CD4-positive, alpha-beta T cell treated with Interleukin-4 for 4 hours (primary cell): ENCODE data around the gene PRDX5.

Experiments
- DNase-seq: peaks from one replicate; pipeline ENCODE4 v3.0.0-alpha.2; 2020

Gene PRDX5

DNA sequence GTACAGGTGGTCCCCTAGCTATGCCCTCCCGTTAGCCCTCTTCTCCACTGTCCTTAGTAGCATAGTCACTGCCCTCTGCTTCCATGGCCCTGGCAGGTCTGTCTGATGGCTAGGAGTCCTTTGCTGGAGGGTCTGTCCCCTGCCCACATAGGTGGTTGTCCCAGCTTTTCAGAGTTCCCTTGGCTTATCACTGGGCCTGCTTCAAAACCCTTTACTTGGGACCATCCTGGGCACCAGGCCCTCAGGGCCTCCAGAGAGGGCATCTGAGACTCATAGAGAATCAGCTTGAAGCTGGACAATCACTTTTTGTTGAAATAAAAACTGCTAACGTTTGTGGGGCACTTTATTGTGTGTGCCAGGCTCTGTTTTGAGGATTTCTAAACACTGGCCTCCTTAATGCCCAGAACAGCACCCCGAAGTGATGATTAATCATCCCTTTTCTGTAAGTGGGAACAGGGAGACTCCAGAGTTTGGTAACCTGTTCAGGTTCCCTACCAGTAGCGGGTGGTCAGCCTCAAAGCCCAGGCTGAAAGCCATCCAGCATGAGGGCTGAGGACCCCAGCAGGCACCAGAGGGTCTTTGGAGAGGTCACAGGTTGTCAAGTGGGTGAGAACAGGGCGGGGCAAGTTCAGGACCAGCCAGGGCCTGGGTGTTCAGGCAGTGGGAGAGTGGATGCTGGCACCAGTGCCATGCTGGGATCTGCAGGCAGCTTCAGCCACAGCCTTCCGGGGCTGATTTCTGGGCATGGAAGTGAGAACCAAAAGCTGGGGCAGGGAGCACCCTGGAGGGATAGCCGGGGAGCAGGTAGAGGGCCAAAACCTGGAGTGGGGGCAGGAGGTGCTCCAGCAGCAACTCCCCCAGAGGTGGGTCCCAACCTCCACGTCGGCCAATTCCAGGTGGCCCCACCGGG, 27.3 kb upstream of the PRDX5 start:
- no peak for DNase-seq

DNA sequence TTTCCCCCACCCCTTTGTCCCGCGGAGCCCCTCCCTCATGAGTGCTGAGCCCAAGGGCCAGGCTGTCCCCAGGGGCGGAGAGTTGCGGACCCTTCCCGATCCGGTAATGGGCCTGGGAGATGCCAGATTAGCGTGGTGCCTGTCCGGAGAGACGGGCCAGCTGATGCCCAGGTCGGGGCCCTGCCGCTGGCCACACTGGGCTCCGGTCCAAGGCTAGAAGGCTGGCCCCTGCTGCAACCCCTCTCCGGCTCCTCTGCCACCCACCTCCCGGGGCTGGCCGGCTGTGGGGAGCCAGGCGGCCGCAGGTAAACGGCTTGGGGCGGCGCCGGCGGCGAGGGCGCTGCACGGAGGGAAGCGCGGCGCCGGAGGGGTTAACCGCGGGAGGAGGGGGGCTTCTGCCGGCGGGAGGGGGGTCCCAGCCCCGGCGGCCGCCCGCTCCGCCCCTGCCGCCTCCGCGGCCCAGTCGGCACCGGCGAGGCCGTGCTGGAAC, 26.6 kb upstream of the PRDX5 start, which contains the start of gene KCNK4:
Gene KCNK4, plus strand, starts transcription at position 41 of the 490 bp plus-strand sequence. CDS start 1,717 bp downstream, outside the sequence.
- no peak for DNase-seq

DNA sequence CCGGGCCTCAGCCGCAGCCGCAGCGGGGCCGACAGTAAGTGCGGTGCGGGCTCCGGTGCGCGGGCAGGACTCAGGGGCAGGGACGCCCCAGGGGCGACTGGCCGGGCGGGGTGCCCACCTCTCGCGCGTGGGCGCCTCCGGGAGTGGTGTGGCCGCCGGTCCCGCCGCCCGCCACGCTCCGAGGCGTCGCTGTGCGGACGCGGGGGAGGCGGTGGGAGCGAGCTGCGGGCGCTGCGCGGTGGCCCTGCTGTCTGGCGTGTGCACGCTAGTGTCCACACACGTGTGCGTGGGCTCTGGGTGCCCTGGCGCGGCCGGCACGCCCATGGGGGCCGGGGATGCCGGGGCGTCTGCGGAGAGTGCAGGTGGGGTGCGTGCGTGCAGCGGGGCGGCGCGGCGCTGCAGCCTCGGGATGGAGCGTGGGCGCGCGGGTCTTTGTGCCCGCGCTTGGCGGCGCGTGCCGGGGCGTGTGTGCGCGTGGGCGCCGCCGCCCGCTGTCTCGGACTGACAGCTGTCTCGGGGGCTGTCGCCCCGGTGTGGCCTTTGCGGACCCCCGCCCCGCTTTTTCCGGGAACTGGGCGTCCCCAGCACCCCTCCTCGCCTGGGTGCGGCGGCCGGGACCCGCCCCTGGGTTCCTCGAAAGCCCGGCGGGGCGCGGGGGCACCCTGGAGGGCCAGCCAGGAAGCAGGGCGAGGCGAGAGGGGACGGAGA, 26.0 kb upstream of the PRDX5 start:
- DNase-seq, result no peak

DNA sequence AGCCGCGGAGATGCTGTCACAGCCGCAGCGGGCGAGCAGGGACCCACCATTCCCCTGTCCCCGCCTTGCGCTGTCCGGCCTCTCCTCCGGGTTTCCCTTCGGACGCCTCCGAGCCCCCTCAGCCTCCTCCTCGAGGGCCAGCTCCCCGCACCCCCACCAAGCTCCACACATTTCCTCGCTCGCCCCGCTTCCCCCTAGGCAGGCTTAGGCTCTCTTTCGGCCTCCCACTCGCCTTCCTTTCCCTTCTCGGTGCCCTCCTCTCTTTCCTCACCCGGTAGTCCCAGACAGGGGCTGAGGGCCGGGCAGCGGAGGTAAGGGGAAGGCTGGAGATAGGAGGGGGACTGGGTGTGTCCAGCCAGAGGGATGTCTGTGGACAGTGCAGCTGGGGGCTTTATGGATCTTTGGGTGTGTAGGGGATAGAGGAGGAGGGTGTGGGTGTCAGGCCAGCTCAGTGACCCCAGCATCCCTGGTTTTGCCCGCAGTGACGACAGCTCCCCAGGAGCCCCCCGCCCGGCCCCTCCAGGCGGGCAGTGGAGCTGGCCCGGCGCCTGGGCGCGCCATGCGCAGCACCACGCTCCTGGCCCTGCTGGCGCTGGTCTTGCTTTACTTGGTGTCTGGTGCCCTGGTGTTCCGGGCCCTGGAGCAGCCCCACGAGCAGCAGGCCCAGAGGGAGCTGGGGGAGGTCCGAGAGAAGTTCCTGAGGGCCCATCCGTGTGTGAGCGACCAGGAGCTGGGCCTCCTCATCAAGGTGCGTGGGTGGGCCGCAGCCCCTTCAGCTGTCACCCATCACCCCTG, 25.3 kb upstream of the PRDX5 start:
- DNase-seq, result no peak

DNA sequence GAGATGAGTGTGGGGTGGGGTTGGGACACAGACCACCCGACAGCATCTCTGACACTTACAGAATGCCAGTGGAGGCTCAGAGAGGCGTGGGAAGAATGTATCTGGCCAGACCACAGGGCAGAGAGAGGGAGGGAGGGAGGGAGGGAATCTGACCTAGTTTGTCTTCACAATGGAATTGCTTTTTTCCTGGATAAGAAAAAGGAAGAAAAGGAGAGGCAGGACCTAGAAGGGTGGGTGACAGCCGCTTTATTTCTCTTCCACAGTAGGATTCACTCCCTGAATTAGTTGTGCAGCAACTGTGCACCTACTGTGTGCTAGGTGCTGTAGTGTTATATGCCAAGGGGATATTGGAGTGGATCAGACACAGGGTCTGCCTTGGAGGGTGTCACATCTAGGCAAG, 23.1 kb upstream of the PRDX5 start:
- no peak for DNase-seq

DNA sequence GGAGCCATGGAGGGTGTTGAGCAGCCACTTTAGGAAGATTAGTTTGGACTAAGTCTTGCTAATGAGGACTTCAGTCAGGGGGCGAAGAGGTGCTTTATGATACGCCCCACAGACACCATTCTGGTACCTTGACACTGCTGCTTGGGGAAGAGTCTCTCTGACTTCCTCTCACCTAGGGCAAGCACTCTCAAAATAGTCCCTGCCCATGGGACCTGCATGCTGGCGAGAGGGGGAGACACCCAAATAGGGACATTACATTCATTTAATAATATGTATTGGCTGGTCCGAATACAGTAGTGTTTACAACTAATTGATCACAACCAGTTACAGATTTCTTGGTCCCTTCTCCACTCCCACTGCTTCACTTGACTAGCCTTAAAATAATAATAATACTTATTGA, 22.2 kb upstream of the PRDX5 start:
- no peak for DNase-seq

DNA sequence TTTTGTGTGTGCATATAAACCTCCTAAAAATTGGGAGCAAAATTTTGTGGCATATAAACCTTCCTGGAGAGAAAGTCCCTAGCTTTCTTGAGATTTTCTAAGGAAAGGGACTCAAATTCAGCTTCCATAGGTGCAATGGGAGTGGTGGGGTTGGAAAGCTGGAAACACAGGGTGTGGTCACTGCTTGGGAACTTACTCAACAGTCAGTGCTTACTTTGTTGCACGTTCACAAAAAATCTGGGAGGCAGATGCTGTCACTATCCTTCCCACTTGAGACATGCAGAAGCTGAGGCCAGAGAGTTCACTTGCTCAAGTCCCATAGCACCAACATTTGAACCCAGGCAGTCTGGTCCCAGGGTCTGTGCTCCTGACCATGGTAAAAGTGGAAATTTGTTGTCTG, 21.7 kb upstream of the PRDX5 start:
- no peak for DNase-seq

DNA sequence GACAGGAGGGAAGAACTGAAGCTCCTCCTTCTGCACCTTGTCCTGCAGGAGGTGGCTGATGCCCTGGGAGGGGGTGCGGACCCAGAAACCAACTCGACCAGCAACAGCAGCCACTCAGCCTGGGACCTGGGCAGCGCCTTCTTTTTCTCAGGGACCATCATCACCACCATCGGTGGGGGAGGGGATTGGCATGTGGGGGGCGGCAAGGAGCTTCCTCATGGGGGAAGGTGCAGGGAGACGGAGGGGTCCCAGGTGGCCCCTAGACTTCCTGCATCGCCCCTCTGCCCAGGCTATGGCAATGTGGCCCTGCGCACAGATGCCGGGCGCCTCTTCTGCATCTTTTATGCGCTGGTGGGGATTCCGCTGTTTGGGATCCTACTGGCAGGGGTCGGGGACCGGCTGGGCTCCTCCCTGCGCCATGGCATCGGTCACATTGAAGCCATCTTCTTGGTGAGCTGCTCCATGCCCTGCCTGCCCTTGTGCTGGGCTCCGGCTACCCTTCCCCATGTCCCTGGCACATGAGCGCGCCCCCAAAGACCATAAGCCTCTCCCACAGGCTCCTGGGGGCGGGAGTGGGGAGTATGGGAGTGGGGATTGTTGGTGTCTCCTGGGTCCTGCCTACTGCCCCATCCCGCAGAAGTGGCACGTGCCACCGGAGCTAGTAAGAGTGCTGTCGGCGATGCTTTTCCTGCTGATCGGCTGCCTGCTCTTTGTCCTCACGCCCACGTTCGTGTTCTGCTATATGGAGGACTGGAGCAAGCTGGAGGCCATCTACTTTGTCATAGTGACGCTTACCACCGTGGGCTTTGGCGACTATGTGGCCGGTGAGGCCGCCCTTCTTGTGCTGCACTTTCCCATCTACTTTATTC, 20.9 kb upstream of the PRDX5 start:
- DNase-seq, result no peak

DNA sequence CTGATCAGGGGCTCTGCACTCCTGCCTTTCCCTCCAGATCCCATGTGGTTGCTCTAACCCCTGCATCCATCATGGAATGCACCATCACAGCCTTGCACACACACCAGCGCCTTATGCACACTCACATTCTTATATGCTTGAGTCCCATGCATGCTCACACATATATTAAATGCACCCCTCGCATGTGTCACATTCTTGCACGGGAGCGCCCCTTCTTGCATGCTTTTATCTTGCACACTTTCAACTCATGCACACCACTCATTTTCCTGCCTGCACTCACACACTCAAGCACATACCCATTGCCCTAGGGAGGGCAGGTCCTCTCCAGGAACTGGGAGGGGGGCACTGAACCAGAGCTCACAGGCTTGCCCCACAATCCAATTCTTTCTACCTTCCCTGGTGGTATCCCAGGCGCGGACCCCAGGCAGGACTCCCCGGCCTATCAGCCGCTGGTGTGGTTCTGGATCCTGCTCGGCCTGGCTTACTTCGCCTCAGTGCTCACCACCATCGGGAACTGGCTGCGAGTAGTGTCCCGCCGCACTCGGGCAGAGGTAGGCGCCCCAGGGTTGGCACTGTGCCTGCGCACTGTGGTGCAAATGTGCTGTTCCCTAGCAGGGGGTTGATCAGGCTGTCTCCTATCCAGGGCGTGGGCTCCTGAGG, 20.1 kb upstream of the PRDX5 start:
- no peak for DNase-seq

DNA sequence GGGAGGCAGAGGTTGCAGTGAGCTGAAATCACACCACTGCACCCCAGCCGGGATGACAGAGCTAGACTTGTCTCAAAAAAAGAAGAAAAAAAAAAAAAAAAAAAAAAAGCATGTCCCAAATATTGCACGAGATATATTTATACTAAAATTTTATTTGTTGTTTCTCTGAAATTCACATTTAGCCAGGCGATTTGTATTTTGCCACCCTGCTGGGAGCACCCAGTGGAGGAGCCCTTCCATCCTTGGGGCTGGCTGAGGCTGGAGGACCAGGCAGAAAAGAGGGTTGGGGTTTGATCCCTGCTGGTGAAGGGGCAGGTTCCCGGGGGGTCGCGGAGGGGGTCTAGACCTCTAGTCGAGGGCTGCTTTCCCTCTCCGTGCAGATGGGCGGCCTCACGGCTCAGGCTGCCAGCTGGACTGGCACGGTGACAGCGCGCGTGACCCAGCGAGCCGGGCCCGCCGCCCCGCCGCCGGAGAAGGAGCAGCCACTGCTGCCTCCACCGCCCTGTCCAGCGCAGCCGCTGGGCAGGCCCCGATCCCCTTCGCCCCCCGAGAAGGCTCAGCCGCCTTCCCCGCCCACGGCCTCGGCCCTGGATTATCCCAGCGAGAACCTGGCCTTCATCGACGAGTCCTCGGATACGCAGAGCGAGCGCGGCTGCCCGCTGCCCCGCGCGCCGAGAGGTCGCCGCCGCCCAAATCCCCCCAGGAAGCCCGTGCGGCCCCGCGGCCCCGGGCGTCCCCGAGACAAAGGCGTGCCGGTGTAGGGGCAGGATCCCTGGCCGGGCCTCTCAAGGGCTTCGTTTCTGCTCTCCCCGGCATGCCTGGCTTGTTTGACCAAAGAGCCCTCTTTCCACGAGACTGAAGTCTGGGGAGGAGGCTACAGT, 18.7 kb upstream of the PRDX5 start:
- DNase-seq, result no peak

DNA sequence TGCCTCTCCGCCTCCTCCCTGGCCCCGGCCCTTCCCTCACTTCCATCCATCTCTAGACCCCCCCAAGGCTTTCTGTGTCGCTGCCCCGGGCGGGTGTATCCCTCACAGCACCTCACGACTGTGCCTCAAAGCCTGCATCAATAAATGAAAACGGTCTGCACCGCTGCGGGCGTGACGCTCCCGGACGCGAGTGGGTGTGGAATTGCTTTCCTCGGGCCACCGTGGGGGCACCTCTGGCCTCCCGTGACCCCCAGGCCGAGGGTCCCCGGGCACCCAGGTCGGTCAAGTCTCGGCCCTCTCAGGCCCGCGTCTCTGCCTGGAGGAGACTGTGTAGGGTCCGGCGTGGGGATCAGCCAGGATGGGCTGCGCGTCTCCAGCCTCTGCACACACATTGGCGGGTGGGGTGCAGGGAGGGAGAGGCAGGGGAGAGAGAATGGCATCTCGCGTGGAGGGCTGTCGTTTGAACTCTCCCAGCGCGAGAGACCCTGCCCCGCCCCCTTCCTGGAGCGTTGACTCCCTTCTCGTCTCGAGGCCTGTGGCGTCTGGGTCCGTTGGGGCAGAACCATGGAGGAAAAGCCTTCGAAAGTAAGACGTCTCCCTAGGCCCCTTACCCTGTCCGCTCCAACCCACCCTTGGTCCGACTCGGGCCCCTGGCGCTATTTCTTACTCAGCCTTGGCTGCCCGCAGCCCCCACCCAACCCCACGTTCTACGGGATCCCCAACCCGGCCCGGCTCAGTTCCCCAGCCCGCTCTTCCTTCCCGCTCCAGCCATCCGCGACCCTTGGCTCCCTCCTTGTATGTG, 17.9 kb upstream of the PRDX5 start, which contains the start of gene CATSPERZ:
Gene CATSPERZ, plus strand, starts transcription at position 512 of the 802 bp plus-strand sequence. Its CDS starts 53 bp downstream, at position 565.
- no peak for DNase-seq

DNA sequence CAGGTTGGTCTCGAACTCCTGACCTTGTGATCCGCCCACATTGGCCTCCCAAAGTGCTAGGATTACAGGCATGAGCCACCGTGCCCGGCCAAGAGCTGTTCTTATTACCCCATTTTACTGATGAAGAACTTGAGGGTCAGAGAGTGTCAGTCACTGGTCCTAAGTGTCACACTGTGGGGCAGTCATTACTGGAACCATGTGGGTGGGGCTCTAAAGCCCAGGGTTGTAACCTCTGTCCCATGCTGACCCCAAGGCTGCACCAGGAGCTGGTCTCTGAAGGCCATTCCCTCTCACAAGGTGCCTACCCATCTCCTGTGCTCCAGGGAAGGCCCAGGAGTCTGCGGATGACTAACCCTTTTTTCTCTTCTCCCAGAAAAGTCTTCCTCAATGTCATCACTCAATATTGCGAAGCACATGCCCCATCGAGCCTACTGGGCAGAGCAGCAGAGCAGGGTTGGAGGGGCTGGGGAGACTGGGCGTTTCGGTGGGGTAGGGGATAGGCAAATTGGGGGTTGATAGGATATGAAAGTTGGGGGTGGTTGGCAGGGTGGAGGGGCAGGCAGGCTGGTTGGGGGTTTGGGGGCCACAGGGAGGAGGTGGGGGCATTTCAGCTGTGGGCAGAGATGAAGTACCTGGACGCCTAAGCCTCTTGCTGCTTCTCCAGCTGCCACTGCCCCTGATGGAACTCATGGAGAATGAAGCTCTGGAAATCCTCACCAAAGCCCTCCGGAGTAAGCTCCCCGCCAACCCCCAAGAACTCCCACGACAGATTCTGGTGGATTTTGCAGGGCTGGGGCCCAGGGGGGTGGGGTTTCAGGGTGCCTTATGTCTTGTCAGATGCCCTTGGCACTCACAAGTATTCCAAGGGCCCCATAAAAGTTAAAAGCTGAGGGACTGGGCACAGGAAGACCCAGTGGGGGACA, 14.6 kb upstream of the PRDX5 start:
- DNase-seq, result no peak

DNA sequence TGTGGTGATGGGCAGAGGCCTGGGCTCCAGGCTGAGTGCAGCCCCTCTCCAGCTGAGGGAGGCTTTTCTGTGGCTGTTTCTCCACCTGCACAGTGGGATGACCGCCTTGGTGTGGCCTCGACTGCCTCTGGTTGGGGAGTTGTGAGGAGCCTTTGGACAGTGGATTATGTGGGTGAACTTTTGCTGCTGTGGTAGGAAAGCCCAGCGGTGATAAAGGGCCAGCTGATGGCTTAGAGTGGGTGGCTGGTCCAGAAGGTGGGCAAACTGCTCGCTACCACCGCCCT, 13.9 kb upstream of the PRDX5 start:
- no peak for DNase-seq

DNA sequence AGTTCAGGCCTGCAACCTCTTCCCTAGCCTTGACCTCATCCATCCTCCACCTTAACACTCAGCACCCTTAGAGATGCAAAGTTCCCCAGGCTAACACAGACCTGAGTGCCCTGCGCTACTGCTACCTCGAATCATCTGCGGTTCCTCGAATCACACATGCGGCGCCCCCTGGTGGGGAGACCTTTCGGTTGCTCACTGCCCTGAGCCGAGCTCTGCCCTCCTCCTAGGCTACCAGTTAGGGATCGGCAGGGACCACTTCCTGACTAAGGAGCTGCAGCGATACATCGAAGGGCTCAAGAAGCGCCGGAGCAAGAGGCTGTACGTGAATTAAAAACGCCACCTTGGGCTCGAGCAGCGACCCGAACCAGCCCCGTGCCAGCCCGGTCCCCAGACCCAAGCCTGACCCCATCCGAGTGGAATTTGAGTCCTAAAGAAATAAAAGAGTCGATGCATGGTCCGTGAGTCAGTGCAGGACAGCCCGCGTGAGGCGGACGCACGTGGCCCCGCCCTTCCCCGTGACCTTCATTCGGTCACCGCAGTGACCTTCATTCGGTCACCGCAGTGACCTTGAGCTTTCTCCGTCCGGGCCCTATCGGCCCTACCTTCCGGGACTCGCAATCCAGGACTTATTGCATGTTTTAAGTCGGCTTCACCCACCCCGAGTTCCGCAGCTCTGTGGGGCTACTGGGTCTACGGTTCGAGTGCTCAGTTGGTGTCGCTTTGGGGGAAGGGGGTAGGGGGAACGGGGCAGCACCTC, 13.4 kb upstream of the PRDX5 start:
- DNase-seq, result peak; percentile 89

DNA sequence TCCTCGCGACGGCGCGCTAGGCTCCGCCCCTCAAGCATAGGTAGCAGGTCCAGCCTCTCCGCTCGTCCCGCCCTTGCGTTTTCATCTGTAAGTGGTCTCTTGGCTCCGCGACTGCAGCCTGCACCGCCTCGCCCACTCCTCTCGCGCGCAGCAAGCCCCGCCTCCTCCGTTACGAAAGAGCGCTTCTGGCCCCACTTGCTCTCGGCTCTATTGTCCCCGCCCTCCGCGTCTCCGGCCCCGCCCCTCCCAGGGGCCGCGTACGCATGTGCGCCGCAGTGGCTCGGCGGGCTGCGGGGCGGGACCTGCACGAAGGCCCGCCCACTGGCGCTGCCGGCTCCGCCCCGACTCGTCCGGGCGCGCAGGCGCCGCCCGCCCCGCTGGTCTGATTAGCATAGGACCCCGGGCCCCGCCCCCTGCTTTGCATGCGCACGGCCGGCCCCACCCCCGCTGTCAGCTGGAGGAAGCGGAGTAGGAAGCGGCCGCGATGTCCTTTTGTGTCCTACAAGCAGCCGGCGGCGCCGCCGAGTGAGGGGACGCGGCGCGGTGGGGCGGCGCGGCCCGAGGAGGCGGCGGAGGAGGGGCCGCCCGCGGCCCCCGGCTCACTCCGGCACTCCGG, 12.7 kb upstream of the PRDX5 start, which contains the start of gene ESRRA:
Gene ESRRA, plus strand, starts transcription at position 450 of the 616 bp plus-strand sequence. CDS start 1,656 bp downstream, outside the sequence.
- peak; percentile 98 for DNase-seq

DNA sequence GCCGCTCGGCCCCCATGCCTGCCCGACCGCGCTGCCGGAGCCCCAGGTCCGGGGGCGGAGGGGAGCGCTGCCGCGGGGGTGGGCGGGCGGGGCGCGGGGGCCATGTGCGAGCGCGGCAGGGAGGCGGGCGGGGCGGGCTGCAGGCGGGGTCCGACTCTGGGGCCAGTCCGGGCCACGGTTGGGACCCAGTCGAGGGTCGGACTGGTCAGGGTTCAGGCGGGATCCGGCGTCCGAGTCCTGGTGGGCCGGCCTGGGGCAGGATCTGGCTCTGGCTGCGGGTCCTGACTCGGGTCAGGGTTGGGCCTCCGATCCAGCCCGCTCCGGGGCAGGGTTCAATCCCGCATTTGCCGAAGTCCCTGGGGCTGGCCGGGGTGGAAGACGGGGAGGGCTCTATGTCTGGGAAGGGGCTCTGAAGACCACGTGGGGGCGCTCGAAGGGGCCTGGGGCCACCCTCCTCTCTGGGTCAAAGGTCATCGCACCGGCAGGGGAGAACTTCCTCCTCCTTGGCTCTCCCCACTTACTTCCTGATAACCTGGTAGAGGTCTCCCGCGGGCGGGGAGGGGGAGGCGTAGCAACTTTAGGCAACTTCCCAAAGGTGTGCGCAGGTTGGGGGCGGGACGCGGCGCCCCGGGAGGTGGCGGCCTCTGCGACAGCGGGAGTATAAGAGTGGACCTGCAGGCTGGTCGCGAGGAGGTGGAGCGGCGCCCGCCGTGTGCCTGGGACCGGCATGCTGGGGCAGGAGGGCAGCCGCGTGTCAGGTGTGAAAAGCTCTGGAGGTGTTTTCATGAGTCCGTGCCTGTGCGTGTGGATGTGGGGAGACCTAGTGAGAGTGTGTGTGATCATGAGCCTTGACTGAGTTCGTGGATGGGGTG, 12.0 kb upstream of the PRDX5 start:
- DNase-seq, result peak; percentile 81
